Measurements from ENCODE around the gene NDUFAF3.
A peak's percentile ranks its signal among the peaks of the same experiment; 100 is the strongest.

NDUFAF3 gene

DNA sequence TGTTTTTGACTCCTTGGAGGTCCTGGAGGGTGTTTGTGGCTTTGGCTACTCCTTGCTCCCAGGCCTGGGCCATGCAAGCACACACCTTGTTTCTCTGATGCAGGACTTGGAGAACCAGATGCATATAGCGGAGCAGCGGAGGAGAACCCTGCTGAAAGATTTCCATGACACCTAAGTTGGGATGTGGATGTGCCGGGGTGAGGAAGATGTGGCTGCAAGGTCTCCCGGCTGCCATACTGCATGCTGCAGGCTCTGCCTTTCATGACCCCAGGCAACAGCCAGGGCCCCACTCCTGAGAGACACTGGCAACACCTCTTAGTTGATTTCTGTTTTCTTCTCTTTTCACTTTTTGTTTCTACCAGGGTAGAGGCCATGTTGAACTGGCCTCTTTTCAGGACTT is 38.8 kb upstream of the NDUFAF3 start:
- no peak for FAIRE-seq

DNA sequence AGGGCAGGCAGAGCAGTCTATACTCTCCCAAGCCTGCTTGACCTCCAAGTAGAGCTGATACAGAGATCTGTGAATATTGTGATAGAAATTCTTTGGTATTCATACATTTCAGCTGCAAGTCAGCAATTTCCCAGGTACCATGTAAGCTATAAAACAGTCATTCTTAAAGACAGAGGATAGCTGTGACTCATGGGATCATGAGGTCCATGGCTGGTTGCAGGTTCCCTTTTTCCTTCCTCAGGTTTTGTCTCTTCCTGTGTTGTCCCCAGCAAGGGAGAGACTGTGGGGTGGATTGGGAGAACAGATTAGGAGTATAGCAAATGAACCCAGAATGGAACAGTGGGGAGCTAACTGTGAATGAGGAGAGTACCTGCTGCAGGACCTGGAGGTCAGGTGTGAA is 37.3 kb upstream of the NDUFAF3 start:
- no peak for FAIRE-seq
- no peak for DNase-seq (ENCODE audit: insufficient read length, low spot score)
- TF ChIP-seq, protein P1, sequence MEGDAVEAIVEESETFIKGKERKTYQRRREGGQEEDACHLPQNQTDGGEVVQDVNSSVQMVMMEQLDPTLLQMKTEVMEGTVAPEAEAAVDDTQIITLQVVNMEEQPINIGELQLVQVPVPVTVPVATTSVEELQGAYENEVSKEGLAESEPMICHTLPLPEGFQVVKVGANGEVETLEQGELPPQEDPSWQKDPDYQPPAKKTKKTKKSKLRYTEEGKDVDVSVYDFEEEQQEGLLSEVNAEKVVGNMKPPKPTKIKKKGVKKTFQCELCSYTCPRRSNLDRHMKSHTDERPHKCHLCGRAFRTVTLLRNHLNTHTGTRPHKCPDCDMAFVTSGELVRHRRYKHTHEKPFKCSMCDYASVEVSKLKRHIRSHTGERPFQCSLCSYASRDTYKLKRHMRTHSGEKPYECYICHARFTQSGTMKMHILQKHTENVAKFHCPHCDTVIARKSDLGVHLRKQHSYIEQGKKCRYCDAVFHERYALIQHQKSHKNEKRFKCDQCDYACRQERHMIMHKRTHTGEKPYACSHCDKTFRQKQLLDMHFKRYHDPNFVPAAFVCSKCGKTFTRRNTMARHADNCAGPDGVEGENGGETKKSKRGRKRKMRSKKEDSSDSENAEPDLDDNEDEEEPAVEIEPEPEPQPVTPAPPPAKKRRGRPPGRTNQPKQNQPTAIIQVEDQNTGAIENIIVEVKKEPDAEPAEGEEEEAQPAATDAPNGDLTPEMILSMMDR (IDR thresholded peaks at IDR 0.05; ENCODE audit: insufficient read depth, missing control alignments): no peak

More for the DNA sequence above, 38.8 kb upstream of the NDUFAF3 start:
- no peak for DNase-seq (ENCODE audit: insufficient read length, low spot score)
- TF ChIP-seq, protein P1 (IDR thresholded peaks at IDR 0.05; ENCODE audit: insufficient read depth, missing control alignments): no peak

DNA sequence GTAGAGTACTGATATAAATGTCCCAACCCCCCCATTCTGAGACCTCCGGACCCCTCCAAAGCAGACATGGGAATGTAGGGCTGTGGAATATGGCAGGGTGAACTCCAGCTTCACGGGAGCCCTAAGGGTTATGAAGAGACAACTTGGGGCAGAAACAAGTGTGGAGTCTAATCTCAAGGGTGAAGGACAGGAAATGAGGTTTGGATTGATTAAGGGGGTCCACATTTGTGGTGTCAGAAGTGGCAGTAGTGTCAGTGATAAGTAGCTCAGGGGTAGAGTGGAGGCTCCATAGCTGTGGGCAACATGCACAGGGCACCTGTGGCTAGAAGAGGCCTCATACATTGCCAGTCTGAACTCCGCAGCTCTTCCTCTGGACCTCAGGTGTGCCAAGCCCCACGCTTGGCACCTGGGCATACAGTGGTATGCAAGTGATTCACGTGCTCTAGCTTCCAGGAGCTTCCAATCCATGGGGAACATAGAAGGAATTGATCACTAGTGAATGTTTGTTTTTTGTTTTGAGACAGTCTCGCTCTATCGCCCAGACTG is 36.0 kb upstream of the NDUFAF3 start:
- DNase-seq (ENCODE audit: insufficient read length, low spot score) (no peak), FAIRE-seq (no peak)
- TF ChIP-seq, protein P1 (IDR thresholded peaks at IDR 0.05; ENCODE audit: insufficient read depth, missing control alignments): no peak

DNA sequence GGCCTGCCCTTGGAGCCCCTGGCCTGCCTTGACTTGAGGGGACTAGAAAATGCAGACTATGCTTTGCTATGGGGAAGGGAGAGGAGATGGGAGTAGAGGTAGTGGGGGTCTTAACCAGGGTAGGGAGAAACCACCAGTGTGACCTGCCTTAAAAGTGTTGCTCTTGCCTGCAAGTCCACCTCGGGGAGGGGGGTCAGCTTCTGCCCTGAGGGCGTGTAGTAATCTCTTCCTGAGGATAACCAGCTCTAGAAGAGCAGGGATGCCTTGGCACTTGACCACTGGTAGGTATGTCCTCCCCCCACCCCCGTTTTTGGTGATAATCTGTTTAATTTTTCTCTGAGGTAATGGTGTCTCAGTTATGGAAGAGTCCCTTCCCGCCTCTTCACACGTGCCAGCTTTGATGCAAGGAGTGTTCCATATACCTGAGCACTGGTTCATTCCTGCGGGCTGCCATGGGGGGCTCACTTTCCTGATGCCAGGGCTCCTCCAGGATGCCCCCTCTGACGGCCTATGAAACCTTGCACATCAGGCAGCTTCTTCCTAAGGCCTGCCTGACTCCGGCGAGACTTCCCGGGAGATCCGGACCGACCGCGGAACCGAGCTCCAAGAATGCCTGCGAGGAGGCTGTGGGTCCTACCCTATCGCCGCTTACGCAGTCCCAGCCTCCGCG is 32.7 kb upstream of the NDUFAF3 start:
- TF ChIP-seq, protein P1 (IDR thresholded peaks at IDR 0.05; ENCODE audit: insufficient read depth, missing control alignments): no peak
- DNase-seq (ENCODE audit: insufficient read length, low spot score): no peak
- no peak for FAIRE-seq

GRCh38 chr3:48989796-48990635 is 31.9 kb upstream of the NDUFAF3 start, which contains the start of gene P4HTM:
TSS of gene P4HTM (plus strand) at chr3:48990241. CDS start at chr3:48990257, 16 bp downstream.
- TF ChIP-seq, protein P1 (IDR thresholded peaks at IDR 0.05; ENCODE audit: insufficient read depth, missing control alignments): no peak
- DNase-seq (ENCODE audit: insufficient read length, low spot score) (peak; percentile 31), FAIRE-seq (no peak)

- TF ChIP-seq, protein P1 (IDR thresholded peaks at IDR 0.05; ENCODE audit: insufficient read depth, missing control alignments): no peak
Observed at GRCh38 chr3:48990636-48991469, 31.1 kb upstream of the NDUFAF3 start.

More at GRCh38 chr3:48990636-48991469, 31.1 kb upstream of the NDUFAF3 start:
- DNase-seq (ENCODE audit: insufficient read length, low spot score): peak; percentile 23
- no peak for FAIRE-seq

Data from D721Med (cell line).